GM10847 (cell line): ENCODE measurements around the gene ACBD6.

Experiments used
- POLR2A ChIP-seq: IDR thresholded peaks from 2 replicates; pipeline ENCODE4 v1.6.1; 2011; ENCODE audit not compliant: insufficient read length; ENCODE audit errors: extremely low read depth

ACBD6 gene

DNA sequence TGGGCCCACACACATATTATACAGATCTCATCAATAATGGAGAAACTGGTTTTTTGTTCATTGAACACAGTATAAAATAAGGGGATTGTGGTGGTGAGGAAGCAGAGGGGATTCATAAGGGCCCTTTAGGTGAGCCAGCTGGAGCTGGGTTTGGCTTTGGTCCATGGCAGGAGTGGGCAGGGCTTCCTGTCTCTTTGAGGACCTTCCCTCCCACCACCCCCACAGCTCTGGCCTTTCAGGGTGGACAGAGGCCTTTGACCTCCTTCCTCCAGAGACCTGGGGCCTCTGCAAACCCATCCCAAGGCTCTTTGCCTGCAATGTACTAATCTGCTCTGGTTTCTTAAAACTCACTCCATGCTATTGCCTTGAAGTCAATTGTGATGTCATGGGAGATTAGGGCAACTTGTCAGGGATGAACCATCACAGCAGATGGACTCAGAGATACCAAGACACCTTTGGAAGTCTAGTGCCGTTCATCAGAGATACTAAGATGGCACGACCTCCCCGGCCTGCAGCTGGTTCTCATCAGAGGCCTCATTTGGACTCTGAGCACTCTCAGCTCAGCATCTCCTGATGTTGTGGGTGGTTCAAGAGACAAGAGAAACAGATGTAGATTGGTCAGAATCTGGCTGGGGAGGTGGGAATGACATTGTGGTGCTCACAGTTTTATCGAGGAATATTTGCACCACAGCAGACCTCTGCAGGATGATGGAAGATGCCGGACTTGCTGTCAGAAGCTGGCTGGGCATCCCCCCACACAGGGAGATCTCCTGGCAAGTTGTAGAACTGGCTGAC, 234.4 kb downstream of the ACBD6 start:
- TF ChIP-seq POLR2A, result no peak

DNA sequence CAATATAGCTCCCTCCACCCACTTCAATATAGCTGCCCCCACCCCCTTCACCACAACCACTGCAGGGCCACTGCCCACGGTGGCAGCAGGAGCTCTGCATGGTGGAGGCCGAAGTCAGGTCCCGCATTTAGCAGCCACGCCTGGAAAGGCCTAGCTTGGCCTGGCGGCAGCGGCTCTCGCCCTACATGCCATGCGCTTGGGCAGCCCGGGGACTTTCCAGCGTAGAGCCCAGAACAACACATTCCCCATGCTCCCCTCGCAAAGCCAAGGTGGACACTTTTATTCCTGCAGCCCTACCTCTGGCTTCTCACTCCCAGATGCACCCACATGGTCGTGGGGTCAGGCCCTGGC, 235.2 kb downstream of the ACBD6 start:
- no peak for TF ChIP-seq POLR2A

DNA sequence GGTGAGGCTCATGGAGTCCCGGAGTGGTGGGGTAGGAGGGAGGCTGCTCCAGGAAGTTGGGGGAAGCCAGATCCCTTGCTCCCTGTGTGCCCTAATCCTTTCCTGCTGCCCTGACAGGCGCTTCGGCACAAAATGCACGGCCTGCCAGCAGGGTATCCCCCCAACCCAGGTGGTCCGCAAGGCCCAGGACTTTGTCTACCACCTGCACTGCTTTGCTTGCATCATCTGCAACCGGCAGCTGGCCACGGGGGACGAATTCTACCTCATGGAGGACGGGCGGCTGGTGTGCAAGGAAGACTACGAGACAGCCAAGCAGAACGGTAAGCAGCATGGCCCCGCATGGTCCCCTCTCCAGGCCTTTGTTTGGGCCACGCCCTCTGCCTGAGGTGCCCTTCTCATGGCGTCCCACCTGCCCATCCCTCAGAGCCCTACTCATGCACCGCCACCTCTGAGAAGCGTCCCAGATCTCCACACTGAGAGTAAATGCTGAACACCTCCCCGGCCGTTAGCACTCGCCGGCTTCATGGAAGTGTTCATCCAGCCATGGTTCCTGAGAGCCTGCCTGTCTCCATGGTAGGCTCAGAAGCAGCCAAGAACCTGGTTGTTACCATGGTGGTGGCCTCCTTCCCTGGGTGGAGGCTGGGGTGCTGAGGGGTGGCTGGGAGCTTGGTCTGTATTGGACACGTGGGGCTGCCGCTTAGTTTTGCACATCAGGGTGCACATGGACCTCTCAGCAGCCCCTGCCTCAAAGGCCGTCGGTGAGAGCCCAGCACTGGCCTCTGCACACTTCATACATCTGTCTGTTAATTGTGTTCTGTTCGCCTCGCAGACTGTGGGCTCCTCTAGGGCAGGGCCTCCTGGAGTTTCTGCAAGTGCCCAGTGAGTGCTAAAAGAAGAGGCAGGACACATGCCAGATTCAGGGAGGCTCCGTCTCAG, 235.8 kb downstream of the ACBD6 start:
- no peak for TF ChIP-seq POLR2A

DNA sequence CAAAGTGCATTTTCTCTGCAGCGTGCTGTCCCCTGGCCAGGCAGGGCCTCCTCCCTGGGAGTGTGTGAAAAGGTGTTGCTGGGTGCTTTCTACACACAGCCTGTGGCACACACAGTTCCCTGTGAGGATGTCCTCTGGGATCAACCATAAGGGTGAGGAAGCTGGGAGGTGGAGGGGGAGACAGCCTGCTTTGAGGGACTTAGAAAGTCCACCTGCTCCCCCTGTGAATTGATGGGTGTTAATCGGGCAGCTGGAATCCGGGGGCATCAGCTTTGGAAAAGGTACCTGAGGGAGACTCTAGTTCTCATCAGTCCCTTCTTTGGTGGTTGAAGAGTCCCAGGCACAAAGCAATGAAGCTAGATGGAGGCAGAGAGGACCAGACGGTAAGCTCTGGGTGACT, 236.5 kb downstream of the ACBD6 start:
- no peak for TF ChIP-seq POLR2A

DNA sequence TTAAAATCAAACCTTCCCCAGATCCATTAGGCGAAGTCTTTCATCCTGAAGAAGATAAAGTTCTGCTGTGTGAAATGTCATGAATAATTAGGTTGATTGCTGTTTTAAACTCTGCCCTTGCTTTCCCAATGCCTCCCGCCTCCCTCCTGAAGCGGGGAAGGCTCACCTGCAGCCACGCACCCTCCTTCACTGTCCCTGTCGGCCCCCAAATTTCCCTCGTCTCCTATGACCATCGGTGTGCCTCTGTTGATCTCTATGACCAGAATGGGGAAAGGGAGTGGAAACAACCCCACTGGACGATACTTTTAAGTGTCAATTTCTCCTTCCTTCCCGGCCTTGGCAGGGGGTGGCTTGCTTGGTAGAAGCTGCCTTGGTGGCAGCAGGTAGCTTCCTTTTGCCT, 237.2 kb downstream of the ACBD6 start:
- no peak for TF ChIP-seq POLR2A

DNA sequence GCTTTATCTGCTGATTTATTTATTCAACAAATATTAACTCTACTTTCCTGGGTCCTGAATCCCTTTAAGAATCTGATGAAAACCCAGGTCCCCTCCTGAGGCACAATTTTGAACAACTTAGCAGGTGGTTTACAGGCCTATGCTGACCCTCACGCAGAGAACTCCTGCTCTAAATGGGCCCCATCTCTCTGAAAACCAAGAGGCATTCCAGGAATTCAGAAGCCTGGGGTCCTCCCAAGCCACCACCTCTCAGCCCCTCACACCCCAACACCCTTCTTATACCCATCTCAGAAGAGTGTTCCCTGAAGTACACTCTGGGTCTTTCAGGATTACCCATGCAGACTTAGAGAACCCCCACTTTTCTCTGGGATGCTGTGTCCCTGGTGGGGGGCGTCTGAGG, 237.8 kb downstream of the ACBD6 start:
- no peak for TF ChIP-seq POLR2A

DNA sequence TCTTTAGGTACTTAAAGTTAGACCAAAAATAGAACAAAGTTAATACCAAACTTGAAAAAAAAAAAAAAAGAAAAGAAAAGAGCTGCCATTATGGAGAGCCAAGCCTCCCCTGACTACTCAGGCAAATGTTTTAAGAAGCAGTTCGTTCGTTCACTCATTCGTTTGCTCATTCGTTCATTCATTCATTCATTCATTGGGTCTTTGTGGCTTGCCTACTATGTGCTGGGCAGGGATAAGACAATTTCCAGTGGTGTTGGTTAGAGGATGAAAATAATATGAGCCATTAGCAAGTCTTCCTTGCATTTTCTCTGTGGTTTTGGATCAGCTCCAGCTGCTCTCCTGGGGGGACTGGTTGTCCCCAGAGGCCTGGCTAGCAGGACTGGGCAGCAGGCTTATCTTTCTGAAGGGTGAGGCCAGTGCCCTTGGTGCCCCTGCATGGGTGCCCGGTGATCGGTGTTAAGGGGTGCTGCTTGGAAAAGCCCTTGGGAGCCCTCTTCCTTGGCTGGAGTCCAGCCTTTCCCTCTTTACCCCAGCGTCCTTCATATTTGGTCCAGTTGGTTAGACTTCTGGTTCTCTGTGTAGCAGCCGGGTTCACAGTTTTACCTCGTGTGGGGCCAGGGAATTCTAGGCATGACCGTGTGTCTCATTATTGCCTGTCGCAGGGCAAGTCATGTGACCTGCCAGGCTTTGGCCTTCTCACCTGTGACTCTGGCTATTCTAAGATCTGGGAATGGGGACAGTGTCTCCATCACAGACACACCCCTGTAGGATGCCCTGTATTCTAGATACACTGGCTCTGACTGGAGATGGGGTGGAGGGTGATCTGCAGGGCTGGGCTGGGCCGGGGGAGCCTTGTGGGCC, 239.5 kb downstream of the ACBD6 start:
- TF ChIP-seq POLR2A, result no peak

DNA sequence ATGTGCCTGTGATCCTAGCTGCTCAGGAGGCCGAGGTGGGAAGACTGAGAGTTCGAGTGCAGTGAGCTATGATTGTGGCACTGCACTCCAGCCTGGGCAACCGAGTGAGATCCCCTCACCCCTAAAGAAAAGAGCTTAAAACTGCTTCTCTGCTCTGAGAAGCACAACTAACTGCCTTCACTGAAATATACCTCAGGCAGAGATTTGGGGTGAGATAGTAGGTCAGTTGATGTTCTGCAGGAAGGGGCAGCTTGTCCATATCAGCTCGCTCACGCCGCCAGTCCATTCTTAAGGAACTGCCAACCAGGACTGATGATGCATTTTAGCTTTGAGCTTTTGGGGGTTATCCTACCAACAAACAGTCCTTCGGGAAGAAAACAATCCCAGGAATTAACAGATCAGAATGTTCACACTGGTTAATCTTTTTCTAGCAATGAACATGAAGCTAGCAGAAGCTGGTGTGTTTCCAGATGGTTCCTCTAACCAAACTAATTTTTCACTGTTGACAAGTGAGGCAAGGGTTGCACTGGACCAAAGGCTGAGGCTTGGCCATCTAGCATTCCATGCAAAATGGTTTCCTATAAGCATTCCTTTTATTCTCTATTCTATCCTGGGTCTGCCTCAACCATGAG, 240.7 kb downstream of the ACBD6 start:
- TF ChIP-seq POLR2A, result no peak

DNA sequence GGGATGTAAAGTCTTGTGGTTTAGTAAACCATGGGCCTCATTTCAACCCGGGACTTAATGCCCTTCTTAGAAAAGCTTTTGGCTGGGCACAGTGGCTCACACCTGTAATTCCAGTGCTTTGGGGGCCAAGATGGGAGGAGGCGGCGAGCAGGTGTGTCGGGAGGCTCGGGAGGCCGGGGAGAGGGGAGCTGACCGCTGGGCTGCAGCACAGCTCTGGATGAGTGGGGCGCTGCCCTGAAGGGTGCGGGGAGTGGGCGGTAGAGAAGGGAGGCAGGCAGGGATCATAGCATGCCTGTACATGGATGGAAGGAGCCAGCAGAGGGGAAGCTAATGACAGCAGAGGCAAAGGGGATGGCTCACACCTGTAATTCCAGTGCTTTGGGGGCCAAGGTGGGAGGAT, 241.3 kb downstream of the ACBD6 start:
- no peak for TF ChIP-seq POLR2A

DNA sequence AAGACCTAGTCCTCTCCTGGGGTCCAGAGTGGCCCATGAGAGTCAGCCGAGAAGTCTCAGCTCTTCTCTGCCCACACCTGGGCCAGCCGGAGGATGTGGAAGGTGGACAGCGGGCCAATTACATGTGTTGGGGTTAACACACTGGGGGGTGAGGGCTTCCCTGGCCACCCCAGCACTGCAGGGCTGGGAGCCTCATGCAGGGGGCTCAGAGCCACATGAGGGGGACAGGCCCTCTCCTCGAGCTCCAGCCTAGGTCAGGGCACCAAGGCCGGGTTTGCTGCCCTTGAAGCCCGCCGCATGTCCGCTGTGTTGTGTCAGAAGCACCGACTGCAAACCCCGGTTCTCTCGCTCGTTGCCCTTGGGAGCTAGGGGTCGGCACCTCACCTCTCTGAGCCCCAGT, 241.8 kb downstream of the ACBD6 start:
- TF ChIP-seq POLR2A, result no peak

DNA sequence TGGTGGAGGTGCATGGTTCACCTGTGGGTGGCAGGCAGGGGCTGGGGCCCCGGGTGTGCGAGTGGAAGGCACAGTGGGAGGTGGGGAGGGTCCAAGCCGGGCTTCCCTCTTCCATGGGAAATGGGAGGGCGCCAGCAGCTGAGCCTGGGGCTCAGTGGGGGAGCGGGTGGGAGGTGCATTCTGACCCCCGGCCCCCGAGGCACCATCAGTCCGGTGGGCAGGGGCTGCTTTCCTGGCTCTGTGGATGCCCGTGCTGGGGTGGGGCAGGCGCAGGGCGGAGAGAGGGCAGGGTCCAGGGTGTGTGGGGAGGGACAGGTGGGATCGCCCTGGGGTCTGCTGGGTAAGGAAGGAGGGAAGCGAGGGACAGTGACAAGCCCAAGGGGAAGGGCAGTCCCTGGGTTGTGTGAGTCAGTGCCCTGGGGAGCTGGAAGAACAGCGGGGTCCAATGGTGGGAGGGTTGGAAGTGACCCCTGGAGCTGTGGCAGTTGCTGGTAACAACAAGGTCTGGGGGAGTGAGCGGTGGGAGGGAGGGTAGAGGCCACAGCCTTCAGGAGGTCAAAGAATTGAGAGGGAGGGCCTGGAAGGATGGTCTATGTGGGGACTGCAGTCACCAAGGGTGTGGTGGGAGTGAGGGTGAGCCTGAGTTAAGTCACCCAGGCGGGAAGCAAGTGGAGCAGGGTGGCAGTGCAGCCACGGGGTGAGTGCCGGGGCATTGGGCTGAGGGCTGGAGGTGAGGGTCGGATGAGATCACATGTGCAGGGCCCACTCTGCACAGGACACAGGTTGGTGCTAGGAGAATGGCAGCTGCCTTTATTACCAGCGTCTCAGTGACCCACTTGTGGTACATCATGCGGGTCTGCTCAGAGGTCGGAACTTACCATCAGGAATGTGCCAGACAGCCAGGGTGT, 242.7 kb downstream of the ACBD6 start:
- no peak for TF ChIP-seq POLR2A

DNA sequence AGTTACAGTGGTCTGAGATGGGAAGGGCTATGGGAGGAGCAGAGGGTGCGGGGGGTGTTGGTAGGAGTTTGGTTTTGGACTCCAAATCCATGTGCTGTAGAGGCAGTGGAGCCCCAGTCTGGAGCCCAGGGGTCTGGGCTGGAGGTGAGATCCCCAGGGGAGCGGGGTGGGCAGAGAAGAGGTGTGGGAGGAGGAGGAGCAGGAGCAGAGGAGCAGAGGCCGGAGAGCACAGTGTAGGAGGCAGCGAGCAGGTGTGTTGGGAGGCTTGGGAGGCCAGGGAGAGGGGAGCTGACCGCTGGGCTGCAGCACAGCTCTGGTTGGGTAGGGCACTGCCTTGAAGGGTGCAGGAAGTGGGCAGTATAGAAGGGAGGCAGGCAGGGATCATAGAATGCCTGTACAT, 243.4 kb downstream of the ACBD6 start:
- TF ChIP-seq POLR2A, result no peak

DNA sequence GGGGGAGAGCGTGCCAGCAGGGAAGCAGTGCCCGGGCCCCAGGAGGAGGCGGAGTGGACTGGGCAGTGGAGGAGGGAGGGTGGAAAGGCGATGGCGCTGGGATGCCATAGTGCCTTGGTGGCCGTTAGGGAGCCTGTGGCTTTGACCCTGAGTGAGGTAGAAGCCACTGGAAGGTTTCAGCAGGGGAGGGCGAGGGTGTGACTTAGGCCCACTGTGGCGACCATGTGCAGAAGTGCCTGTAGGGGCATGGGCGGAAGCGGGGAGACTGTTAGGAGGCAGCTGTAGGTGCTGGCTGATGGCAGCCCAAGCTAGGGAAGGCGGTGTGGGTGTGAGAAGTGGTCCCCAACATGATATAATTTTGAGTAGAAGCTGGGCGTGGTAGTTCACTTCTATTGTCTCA, 244.1 kb downstream of the ACBD6 start:
- TF ChIP-seq POLR2A, result no peak

DNA sequence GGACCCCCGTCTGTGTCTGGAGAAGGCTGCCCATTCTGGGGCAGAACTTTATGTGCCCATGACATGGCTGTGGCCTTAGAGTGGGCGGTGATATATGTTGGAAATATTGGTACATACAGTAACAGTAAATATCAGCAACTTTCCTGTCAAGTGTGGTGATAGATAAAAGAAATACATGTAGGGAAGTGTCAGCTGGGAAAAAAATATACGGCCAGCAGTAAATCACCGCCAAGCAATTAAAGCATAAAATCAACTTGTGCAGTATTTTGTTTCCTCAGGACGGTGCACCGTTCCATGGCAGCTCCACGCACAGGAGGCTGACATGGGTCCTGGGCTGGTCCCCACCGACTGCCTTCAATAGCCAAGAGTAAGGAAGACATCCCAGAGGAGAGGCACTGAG, 244.9 kb downstream of the ACBD6 start:
- no peak for TF ChIP-seq POLR2A
